Calu3 (cell line): ENCODE data around the gene CCNDBP1. TPM values are rescaled to one million over a fixed set of nuclear protein-coding genes. Genes with fewer than 3 reads are reported as not detected.

Source experiments
- Bru-seq: library from RNA; stranded (reverse); fragments of 400-500 nt; gene quantifications from one replicate; lab custom pipeline; 2021; lab: Mats Ljungman, UMichigan
- BruChase-seq, 2 experiments: library from RNA; stranded (reverse); fragments of 400-500 nt; gene quantifications; one replicate each; lab custom pipeline; 2021; lab: Mats Ljungman, UMichigan
- BruUV-seq: library from RNA; stranded (reverse); fragments of 400-500 nt; replicated peaks from 2 replicates; lab custom pipeline; 2021; lab: Mats Ljungman, UMichigan
- CTCF ChIA-PET: fragments of 300-600 bp; sonication (Branson Sonifier 250); formaldehyde crosslinking; loops from one replicate; lab custom pipeline; 2022; ENCODE audit warnings: antibody characterized with exemption; lab: Charles Lee
- DNase-seq: peaks from one replicate; pipeline ENCODE4 v3.0.0; 2022
- H3K27ac Mint-ChIP-seq: one replicate; pipeline ENCODE4 v1.8.0; 2022; ENCODE audit warnings: mixed read lengths; ENCODE audit not compliant: unreplicated experiment
- H3K27me3 Mint-ChIP-seq: one replicate; pipeline ENCODE4 v1.8.0; 2022; ENCODE audit warnings: mixed read lengths; ENCODE audit not compliant: unreplicated experiment
- H3K36me3 Mint-ChIP-seq: one replicate; pipeline ENCODE4 v1.8.0; 2022; ENCODE audit warnings: mild to moderate bottlenecking, moderate library complexity, mixed read lengths; ENCODE audit not compliant: insufficient read depth, unreplicated experiment
- H3K4me1 Mint-ChIP-seq: one replicate; pipeline ENCODE4 v1.8.0; 2022; ENCODE audit warnings: mild to moderate bottlenecking, low read depth, mixed read lengths; ENCODE audit not compliant: unreplicated experiment
- H3K4me3 Mint-ChIP-seq: one replicate; pipeline ENCODE4 v1.8.0; 2022; ENCODE audit warnings: mild to moderate bottlenecking, low read depth, moderate library complexity, mixed read lengths; ENCODE audit not compliant: unreplicated experiment
- H3K9me3 Mint-ChIP-seq: one replicate; pipeline ENCODE4 v1.8.0; 2022; ENCODE audit warnings: low read depth, mixed read lengths; ENCODE audit not compliant: unreplicated experiment
- CTCF ChIP-seq: fragments of 200-600 bp; IDR thresholded peaks from one replicate; pipeline ENCODE4 v1.8.0; 2022; ENCODE audit warnings: antibody characterized with exemption; ENCODE audit not compliant: unreplicated experiment
- intact Hi-C: fragments of 100-400 bp; cut with micrococcal nuclease; formaldehyde crosslinking; loops from one replicate; pipeline ENCODE4 v1.10.0; 2022; ENCODE audit not compliant: unreplicated experiment
- long read RNA-seq: library from polyadenylated mRNA; stranded (forward); transcript quantifications from one replicate; pipeline ENCODE4 v2.0.0, GENCODE V29; 2022
- total RNA-seq: library from RNA; stranded (reverse); gene quantifications from 2 replicates; pipeline ENCODE4 v1.2.3, GENCODE V29; 2022

The CCNDBP1 gene
- 13.7 and 15.8 TPM in 2 replicates for total RNA-seq
- percentile 62 among the genes with signal in this experiment for Bru-seq, nascent RNA
- BruChase-seq, experiment 1, labeled RNA remaining after a 6-hour chase = percentile 50 among the genes with signal in this experiment
- percentile 45 among the genes with signal in this experiment for BruChase-seq, experiment 2, labeled RNA remaining after a 2-hour chase
- long read RNA-seq, transcript CCNDBP1-201 (11 exons, 3,660 nt) = major isoform, 23 of 29 reads
- long read RNA-seq, partial matches to known transcripts = 5 of 29 reads
- long read RNA-seq, other reads (novel, unspliced or antisense) = 1 of 29 reads

- Mint-ChIP-seq H3K27me3 (no peaks in the 10 kb centered on the region), H3K9me3 (no peaks in the 10 kb centered on the region), H3K36me3 (peaks cover 14% of the 10 kb centered on the region), H3K4me1 (peaks cover 12% of the 10 kb centered on the region), H3K4me3 (peak within 1 kb of the TSS; percentile 77), H3K27ac (peak within 1 kb of the TSS; percentile 58)
- peak; percentile 92 for DNase-seq
- BruUV-seq = no TSS peak
- intact Hi-C loops = loop anchor here (5.0 kb wide), 1 partner anchor 102 kb away; no protein-coding TSS in a partner anchor
- CTCF ChIA-PET = interaction anchor here (1.0 kb wide), 1 partner anchor 100 kb away, joined by 6 read pairs; no protein-coding TSS in a partner anchor
- no peak for TF ChIP-seq CTCF
These were observed at the start of gene CCNDBP1 for GRCh38 chr15:43185157-43186002. Gene CCNDBP1, plus strand, starts transcription at chr15:43185403. Its CDS starts 96 bp downstream, at chr15:43185499.

- Mint-ChIP-seq H3K27ac (no peak overlapping the region), H3K9me3 (no peaks in the 10 kb centered on the region), H3K27me3 (no peaks in the 10 kb centered on the region), H3K4me3 (no peak overlapping the region), H3K36me3 (peaks cover 6% of the 10 kb centered on the region), H3K4me1 (no peaks in the 10 kb centered on the region)
- intact Hi-C loops = no loop called here
- CTCF ChIA-PET = no interaction called here
- no TSS peak for BruUV-seq
- no peak for TF ChIP-seq CTCF
- no peak for DNase-seq
These were observed 41.8 kb upstream of the CCNDBP1 start for GRCh38 chr15:43143203-43143941.

GRCh38 chr15:43144512-43144911, 40.7 kb upstream of the CCNDBP1 start:
- no peaks in the 10 kb centered on the region for H3K27me3 Mint-ChIP-seq
- intact Hi-C loops = no loop called here
- no peak for DNase-seq
- H3K4me3 Mint-ChIP-seq = no peak overlapping the region
- TF ChIP-seq CTCF = no peak
- H3K36me3 Mint-ChIP-seq = peaks cover 11% of the 10 kb centered on the region
- no peaks in the 10 kb centered on the region for H3K9me3 Mint-ChIP-seq
- no peaks in the 10 kb centered on the region for H3K4me1 Mint-ChIP-seq
- no peak overlapping the region for H3K27ac Mint-ChIP-seq
- CTCF ChIA-PET = no interaction called here
- BruUV-seq = no TSS peak

- intact Hi-C loops = no loop called here
- H3K27me3 Mint-ChIP-seq = no peaks in the 10 kb centered on the region
- H3K36me3 Mint-ChIP-seq = peaks cover 10% of the 10 kb centered on the region
- BruUV-seq = no TSS peak
- CTCF ChIA-PET = no interaction called here
- no peak overlapping the region for H3K27ac Mint-ChIP-seq
- H3K4me1 Mint-ChIP-seq = no peaks in the 10 kb centered on the region
- no peaks in the 10 kb centered on the region for H3K9me3 Mint-ChIP-seq
- TF ChIP-seq CTCF = no peak
- no peak for DNase-seq
- H3K4me3 Mint-ChIP-seq = no peak overlapping the region
These were observed 39.0 kb upstream of the CCNDBP1 start for GRCh38 chr15:43146184-43146583.
